GM19328 (cell line): ENCODE data around the gene SNTG2.

Experiments used
- ATAC-seq: cut with Tn5 transposase; IDR thresholded peaks from one replicate; pipeline ENCODE4 v1.9.1; 2021; ENCODE audit warnings: mild to moderate bottlenecking, moderate library complexity; ENCODE audit not compliant: unreplicated experiment

Gene SNTG2

DNA sequence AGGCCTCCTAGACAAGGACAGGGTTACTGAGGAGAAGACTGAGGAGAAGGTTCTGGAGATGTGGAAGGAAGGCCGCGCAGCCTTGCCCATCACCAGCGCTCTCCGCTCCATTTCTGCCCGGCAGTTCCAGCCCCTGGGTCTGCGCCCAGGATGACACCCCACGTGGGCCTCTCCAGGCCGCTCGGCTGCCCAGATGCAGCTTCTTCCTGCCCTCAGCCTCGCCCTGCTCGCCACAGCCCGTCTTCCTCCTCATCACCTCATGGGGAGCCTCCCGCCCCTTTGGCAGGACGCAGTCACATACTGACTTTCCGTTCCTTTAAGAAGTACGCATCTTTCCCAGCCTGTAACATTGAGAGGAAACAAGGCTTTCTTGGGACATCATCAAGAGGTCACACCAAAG lies 37.1 kb downstream of the SNTG2 start:
- no peak for ATAC-seq

DNA sequence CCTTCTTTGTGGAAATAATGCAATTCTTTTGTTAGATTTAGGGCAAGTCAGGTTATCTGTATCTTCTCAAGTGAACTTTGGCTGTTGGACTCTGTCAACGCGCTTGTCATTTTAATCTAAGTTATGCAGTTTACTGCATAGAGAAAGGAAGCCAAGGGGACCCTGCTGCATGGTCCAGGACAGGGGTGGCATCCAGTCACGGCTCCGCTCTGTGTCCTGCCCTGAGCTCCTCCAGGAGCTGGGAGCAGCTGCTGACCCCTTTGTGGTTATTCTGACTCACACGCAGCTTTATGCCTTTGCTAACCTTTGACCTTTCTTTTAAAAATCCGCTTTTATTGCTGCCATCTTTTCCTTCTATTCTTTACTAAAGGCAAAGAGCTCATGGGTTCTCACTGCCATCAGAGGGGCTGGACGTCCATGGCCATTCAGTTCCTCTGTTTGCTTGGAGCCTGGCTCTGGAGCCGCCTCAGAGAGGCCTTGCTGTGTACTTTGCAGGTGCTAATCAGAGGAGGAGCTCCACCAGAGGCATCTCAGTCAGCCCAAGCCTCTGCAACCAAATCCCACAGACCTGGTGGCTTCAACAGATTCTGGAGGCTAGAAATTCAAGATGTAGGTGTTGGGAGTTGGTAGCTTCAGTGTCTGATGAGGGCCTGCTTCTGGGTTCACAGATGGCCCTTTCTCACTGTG lies 39.3 kb downstream of the SNTG2 start:
- no peak for ATAC-seq

DNA sequence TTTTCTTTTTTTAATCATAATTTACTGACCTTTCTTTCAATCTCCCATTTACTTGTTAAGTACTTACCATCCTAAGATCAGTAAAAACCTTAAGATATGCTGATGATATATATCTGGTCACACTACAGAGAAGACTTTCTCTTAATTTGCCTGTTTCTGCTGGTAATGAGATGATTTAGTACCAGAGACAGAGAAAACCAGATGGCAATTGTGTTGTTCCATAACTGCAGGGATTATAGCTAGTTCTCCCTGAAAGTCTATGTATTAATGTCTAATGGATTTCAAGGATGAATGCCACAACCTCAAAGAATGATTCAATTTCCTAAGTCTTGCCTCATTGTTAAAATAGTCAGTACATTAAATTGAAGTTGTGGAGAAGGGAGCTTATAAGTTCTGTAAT lies 40.3 kb downstream of the SNTG2 start:
- ATAC-seq: no peak

DNA sequence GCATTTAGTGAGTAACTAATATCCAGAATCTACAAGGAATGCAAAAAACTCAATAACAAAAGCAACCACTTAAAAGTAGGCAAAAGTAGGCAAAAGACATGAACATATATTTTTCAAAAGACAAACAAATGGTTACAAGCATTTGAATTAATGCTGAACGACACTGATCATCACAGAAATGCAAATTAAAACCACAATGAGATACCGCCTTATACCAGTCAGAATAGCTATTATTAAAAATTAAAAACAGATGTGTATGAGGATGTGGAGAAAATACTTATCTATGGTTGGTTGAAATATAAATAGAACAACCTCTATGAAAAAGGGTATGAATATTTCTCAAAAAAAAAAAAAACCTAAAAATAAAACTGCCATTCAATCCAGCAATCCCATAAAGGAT lies 51.7 kb downstream of the SNTG2 start:
- no peak for ATAC-seq

DNA sequence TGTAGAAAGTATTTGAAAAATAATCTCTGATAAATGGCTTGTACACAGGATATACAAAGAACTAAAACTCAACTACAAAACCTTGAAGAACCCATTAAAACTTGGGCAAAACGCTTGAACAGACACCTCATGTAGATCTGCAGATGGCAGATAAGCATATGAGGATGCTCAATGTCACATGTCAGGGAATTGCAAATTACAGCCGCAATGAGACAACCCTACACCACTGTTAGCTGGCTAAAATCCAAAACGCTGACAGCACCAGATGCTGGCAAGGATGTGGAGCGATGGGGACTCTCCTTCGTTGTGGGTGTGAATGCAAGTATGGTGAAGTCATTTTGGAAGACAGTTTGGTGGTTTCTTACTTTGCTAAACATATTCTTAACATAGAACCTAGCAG lies 53.7 kb downstream of the SNTG2 start:
- no peak for ATAC-seq

DNA sequence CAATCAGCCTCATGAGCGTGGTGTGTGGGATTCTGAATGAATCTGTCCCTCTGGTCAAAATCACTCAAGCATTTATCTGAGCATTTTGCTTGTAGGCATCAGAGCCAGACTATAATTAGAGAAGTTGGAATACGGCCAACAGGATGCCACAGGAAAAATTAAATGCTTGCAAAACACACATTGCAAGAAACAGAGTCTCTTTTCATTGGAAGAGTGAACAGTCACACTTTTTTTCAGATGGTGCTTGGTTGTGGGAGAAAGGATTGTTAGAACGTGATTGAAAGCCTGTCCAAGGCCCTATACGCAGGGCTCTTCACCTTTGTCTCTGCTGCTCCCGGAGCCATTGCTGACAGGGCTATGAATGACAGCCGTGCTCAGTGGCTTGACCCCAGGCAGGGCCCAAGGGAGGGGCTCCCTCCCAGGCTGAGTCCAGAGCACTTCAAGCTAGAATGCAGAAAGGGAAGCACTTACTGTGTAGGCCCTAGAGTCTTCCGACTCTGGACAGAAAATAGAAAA lies 59.8 kb downstream of the SNTG2 start:
- no peak for ATAC-seq

DNA sequence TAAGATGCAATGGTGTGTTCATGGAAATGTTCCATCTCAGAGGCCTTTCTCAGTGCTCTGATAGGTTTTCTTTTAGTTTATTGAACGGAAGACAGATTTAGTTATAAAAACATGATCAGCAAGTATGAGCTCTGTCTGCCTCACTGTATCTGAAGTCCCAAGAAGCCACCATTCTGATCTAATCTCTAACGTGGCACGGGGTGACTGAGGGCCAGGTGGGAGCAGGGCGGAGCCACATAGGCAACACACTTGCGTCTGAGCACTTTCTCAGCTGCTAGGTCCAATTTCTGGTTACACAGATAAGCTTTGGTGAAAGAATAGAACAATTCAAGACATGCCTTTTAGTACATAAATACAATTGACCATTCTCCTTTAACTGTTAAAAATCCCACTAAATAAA lies 60.4 kb downstream of the SNTG2 start:
- no peak for ATAC-seq

DNA sequence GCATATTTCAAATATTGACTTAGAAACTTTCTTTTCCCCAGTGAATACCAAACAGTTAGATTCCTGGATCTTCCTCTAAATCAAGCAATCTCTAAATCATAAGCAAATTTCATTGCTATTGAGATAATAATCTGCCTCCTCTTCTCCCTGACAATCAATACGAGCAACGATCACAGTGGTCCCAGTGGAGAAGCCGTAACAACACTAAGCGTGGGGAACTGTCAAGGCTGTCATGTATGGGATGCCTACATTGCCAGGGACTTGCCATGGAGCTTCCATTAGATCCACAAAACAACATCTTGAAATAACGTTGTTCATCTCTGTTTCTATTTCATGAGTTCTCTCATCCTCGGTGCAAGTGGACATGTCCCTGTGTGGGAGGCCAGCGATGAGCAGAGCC lies 61.3 kb downstream of the SNTG2 start:
- no peak for ATAC-seq

DNA sequence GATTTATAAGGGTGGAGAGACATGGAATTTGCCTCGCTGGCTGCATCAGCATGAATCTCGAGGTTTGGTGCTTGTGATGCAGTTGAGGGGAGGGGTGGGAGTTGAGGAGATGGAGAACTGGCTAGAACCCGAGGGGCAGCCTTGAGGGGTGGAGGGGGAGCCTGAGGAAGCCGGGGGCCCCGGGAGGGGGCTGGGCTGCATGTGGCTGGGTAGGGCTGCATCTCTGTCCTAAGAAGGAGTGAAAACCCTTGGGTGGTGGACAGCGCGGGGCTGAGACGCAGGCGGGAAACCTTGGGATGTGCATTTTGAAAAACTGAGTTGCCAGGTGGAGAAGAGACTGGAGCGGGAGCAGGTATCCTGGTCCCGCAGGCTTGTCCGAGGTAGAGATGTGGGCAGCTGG lies 64.2 kb downstream of the SNTG2 start:
- ATAC-seq: no peak

DNA sequence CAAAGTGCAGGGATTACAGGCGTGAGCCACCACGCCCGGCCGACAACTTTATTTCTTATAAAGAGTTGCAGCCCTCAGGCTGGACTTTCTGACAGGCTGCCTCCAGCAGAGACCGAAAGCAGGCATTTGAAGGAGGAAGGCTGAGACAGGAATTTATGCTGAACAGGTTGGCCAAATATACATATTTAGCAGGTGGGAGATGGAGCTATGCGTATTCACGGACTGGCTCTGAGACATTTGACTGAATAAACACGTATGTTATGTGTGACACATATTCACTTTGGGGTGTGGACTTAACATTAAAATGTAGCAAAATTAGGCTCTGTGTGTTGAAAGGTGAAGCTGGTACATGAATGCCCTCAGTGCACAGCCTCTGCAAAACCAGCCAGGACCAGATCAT lies 65.9 kb downstream of the SNTG2 start:
- no peak for ATAC-seq

DNA sequence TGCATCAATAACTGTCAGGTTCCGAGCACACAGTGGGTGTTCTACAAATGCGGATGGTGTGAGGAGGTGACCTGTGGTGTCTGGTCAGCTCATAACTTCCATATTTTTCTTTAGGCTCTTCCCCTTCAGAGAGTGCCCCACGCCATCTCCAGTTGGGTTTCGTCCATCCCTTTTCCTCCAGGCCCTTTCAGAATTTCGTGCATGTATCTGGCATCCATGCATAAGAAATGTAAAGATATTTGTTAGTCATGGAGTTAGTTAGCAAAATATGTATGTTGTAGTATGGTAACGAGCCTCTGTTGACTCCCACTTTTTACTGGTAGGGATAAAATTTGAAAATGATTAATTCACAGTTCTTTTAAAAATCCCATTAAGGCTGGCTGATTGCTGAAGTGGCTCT lies 67.2 kb downstream of the SNTG2 start:
- no peak for ATAC-seq

DNA sequence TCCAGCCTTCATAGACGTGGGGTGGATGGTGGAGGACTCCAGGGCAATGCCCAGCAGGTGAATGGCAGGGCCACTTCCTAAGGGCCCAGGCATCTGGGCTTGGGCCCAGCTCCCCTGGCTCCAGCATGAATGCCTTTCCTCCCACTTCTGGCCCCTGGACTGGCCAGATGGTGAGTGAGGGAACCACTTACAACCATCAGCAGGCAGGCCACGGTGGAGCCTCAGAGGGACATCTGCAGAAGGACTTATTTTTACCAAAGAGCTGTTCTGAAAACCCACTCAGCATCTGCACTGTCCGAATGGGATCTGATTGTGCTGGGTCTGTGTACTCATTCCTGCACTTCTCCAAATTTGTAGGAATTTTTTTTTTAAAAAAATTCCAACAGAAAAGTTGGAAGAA lies 69.6 kb downstream of the SNTG2 start:
- no peak for ATAC-seq

DNA sequence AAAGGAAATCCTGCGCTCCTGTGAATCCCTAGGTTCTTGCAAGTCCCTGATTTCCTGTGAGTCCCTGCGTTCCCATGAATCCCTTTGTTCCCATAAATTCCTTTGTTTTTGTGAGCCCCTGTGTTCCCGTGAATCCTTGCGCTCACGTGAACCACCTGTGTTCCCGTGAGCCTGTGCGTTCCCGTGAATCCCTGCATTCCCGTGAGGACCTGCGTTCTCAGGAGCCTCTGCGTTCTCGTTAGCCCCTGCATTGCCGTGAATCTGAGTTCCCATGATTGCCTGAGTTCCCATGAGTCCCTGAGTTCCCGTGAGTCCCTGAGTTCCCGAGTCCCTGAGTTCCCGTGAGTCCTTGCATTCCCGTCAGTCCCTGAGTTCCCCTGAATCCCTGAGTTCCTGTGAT lies 71.5 kb downstream of the SNTG2 start:
- ATAC-seq: no peak

DNA sequence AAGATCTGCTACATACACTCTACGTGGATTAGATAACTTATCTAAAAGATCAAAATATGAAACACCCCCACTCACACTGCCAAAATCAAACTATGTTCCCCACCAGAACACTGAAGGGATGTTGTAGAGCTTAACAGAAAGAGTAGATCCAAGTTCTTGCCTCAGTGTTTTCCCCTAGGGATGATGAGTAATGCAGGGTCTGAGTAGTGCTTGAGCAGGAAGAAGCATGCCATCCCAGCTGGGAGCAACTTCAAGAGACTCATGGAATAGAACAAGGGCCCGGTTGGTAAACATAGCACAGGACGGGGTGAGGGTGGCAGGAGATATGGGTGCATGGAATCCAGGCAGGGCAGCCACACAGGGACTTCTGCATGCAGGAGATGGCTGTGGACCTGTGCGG lies 74.3 kb downstream of the SNTG2 start:
- ATAC-seq: no peak

DNA sequence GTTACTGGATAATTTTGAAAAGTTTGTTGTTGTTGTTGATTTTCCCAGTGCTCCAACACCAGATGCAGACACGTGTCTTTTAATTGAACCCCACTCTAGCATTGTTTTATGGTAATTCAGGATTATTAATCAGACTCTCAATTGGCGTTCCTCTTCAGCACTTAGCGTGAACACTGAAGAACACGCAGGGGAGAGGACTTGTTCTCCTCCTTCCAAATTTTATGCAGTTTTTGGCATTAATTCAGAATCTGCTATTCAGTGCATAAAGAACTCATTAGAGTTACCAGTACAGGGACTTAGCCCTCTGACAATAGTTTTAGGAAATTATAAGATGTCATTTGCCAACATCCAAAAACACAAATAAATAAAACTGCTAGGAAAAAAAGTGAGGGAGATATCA lies 75.5 kb downstream of the SNTG2 start:
- no peak for ATAC-seq

DNA sequence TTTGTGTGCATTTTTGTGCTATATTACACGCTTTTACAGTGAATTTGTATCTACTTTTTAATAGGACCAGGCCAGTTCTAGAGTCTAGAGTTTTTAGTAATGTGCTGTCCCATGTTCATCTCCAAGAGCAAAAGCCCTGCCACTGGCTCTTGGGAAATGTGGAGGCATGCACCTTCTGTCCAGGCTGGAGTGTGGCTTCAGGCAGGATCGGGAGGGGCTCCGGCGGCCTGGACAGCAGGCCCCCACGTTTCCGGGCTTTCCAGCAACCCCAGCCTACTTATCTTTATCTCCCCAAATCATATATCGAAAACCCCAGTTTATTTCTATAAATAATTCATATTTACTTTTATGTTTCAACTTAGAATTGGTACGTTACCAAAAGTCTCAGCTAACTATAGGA lies 78.2 kb downstream of the SNTG2 start:
- no peak for ATAC-seq

DNA sequence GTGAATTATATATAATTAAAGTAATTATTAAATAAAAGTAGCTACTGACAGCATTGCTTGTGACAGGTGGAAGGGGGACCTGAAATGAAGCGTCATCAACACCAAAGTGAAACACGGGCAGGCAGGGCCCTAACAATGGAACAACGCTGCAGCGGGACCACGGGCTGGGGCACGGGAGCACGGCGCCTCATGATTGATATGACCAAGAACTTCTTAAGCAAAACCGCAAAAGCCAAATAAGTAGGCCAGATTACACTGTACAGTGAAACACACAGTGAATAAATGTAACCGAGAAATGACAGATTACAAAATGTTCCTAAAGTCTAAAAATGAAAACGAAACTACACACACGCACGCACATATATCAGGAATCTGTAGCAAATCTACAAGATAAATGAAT lies 81.4 kb downstream of the SNTG2 start:
- ATAC-seq: no peak

DNA sequence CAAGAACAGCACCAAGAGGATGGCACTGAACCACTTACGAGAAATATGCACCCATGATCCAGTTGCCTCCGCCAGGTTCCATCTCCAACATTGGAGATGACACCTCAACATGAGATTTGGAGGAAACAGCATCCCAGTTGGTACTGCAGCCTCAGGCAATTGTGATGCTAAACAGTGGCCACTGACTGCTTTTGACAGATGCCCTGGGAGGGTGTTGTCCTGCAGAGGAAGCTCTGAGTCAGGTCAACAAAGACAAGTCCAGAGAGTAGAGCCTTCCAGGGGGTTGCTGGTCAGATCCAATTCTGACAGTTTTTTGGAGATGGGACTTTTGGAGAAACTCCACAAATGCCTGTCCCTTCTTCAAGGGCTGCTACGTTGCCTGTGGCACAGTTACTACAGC lies 82.4 kb downstream of the SNTG2 start:
- no peak for ATAC-seq

DNA sequence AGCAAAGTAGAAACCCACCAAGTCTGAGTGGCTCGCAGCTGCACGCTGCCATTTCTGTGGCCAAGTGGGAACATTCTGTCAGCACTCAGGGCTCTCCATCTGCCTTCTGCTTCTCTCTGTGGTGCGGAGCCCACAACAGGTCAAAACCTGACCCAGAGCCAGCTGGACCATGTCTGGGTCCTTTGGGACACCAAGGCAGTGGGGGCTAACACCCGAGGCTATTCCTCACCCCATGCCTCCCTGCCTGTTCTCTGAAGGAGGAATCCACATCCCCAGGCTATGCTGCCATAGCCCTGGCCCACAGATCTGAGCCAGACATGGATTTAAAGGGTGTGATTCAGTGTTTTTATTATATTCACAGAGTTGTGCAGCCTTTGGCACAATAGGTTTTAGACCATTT lies 86.4 kb downstream of the SNTG2 start:
- no peak for ATAC-seq

DNA sequence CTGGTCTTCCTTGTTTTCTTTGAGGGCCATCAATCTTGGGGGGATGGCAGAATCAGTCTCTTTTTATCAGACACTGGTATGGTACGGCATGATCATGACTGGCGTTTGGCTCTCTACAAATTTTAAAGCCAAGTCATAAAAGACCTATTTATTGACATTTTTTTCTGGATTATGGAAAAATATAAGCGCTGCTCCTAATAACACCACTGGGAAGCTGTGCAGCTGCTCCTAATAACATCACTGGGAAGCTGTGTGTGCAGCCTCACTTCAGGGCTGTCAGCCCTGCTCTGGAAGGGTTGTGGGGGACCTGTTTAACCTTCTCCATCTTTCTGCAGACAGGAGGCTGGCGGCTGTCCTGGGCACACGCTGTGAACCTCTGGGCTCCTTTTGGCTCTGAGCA lies 88.9 kb downstream of the SNTG2 start:
- no peak for ATAC-seq

DNA sequence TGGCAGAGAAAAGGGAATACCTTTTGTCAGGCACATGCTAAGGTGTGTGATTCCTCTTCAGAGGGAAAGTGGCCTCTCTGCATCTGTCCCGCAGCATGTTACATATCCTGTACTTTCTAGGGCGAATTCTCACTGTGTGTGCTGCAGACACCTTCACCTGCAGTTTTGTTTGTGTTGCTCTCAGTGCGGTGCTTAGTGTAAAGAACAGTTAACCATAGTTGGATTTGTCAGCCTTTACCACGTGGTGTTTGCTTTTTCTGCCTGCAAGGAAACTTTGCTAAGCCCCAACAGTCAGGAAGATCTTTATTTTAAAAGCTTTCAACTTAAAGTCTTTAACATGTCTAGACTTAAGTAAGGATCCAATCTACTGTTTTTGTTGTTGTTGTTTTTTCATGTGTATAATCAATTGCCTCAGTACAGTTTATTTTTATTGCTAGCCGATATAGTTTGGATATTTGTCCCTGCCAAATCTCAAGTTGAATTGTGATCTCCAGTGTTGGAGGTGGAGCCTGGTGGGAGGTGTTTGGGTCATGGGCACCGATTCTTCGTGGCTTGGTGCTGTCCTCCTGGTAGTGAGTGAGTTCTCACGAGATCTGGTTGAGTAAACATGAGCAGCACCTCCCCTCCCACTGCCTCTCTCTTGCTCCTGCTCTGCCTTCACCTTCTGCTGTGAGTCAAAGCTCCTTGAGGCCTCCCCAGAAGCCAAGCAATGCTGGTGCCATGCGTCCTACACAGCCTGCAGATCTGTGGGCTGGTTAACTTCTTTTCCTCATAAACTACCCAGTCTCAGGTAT lies 90.6 kb downstream of the SNTG2 start:
- no peak for ATAC-seq

DNA sequence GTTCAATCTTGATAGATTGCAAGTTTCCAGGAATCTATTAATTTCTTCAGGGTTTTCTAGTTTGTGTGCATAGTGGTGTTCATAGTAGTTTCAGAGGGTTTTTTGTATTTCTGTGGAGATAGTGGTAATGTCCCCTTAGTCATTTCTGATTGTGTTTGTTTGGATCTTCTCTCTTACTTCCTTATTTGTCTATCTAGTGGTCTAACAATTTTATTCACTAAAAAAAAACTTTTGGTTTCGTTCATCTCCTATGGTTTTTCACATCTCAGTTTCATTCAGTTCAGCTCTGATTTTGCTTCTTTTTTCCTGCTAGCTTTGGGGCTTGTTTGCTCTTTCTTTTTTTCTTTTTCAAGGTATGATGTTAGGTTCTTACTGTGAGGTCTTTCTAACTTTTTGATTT lies 94.5 kb downstream of the SNTG2 start:
- ATAC-seq: no peak

DNA sequence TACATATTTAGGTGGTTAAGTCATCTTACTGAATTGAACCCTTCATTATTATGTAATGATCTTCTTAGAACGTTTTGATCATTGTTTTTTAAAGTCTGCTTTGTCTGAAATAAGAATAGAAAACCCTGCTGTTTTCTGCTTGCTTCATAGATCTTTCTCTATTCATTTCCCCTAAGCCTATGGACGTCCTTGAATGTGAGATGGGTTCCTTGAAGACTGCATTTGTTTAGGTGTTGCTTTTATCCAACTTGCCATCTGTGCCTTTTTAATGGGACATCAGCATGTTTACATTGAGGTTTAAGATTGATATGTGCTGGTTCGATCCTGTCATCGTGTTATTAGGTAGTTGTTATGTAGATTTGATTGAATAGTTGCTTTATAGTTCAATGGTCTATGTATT lies 95.4 kb downstream of the SNTG2 start:
- ATAC-seq: no peak
